Stimulated activated CD8-positive, alpha-beta memory T cell treated with anti-CD3 and anti-CD28 coated beads, Interleukin-15, amount 100 ng/mL, for 4 hours (primary cell): Measurements from ENCODE around the gene ZNF473.

Experiments
- DNase-seq, 2 donors: peaks; one replicate each; pipeline ENCODE4 v3.0.0-alpha.2; 2020; ENCODE audit warnings: low read depth in 2 of 2

Gene ZNF473

DNA sequence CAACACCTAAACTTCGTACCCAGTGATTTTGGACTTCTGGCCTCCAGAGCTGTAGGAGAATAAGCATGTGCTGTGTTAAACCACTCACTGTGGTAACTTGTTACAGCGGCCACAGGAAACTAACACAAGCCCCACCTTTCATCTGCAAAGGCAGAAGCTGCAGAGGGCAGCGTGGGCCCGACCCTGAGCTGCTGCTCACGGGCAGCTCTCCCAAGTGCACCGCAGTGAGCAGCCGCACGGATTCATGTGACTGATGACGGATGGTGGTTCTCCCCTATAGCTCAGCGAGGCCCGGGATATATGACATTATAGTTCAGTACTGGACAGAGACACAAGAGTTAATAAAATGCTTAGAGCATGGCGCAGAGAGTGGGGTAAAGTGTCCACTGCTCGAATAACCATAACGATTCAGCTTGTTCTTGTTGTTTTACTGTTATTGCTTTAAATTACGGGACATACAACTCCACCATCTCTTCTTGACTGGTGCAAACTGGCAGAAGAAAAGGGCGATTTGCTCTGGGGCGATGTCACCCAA lies 22.5 kb upstream of the ZNF473 start:
- DNase-seq, result no peak

DNA sequence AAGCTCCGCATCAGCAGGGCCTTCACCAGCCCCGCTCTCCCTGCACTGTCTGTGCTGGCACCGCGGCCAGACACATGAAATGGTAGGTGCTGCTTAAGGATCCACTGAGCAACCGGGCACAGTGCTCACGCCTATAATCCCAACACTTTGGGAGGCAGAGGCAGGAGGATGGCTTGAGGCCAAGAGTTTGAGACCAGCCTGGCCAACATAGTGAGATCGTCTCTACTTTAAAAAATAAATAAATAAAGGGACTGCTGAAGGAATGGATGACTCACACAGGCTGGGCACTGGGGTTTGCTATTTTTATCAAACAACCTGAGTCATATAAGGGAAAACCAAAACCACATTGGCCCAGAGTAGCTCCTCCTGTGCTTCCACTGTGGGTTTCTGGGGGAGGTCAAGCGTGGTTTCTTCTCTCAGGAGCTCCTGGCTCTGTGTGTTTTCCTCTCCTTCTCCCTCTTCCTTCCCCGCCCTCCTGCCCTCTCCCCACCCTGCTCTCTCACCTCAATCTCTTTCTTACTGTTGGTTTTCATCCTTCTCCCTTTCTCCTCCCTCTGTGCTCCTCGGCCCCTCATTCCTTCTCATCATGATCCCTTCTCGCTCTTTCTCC lies 21.9 kb upstream of the ZNF473 start:
- peak; percentile 11 to 19 for DNase-seq

DNA sequence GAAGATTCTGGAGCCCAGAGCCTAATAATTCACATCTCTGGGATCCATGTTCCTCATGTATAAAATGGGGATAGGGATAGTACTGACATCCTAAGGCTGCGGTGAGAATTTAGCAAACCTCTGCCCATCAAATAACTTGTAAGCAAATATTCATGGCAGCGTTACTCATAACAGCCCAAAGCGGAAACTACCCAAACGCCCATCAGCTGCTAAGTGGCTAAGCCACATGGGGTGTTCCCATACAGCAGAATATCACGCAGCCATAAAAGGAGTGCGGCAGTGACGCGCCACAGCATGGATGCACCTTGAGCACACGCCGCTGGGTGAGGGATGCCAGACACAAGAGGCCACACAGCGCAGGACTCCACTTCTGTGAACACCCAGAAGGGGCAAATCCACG lies 20.4 kb upstream of the ZNF473 start:
- DNase-seq, result no peak

DNA sequence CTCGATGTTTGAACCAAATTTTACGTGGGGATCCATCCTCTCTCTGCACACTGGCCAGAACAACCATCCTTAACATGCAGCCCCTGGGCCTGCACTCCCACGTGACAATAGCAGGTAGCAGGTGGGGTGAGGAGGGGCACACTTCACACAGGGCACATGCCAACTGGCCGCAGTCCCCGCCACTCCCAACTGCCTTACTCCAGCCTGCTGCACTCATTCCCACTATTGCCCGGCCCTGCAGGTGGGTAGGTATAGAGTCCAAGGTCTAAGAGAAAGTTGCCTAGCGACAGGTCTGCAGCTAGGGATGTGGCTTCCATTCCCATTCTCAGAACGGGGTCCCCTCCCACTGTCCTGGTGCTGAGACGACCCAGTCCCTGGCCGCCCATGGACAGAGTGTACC lies 18.6 kb upstream of the ZNF473 start:
- no peak for DNase-seq

DNA sequence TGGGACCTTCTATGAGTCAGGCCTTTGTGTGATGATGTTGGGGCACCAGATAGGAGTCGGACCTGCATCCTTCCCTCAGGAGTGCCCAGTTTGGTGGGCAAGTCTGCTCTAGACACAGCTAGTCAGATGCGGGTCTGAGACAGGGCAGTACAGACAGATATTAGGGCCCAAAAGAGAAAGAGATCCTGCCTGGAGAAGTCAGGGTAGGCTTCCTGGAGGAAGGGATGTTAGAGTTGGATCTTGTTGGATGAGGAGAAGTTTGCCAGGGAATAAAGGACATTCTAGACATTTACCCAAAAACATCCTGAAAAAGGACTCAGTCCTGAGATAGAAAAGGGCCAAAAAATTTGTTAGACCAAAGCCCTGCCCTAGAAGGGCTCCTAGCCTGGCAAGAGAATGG lies 17.9 kb upstream of the ZNF473 start:
- DNase-seq, result no peak

DNA sequence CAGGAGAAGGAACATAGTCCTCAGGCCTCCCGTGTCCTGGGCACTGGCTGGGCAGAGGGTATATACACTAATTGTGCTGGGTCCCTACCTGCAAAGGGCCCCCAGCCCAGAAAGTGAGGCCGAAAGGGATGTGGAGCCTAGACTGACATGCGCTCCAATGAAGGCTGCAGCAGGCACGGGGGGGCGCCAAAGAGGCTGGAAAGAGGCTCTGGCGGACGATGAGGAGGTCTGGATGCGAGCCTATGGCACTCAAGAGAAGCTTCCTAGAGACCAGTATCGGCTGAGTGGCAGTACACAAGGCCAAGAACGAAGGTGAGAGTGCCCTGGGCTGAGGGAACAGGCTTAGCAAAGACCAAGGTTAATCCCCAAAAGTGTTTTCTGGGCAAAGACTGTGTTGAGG lies 17.3 kb upstream of the ZNF473 start:
- no peak for DNase-seq

DNA sequence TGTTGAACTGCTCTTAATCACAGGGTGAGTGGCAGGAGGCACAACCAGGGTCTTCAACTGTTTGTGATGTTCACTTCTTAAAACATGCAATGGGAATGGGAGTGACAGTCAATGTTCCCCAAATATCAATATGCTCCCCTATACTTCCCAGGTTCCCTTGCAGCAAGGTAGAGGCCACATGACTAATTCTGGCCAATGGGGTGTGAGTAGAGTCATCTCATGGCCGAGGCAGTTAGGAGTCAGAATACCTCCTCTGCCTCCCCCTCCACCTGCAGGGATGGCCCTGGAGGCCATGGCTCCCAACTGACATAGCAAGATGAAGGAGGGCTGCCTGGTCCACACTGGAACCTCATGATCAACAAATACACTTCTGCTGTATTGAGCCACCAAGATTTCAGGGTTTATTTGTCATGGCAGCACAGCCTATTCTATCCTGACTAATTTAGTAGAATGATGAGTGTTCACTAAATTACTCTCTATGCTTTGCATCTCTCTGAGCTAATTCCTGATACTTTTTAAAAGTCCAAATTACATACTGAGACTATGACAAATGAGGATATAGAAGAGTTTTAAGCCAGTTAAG lies 9.5 kb upstream of the ZNF473 start:
- DNase-seq, result no peak

DNA sequence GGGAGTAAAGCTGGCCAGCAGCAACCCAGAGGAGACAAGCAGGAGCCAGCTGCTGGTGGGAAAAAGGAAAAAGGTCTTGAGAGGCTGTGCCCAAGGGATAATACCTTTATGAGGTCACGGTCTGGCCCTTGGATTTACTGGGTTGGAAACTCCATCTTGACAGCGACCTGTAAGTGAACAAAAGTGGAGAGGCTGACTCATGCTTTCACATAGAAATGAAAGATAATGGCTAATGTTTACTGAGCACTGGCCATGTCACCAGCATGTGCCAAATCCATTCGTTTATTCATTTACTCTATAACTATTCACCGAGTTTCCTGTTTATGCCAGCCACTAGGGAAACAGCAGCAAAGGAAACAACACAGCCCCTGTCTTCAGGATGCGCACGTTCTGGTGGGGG lies 5.3 kb upstream of the ZNF473 start:
- DNase-seq, result no peak

DNA sequence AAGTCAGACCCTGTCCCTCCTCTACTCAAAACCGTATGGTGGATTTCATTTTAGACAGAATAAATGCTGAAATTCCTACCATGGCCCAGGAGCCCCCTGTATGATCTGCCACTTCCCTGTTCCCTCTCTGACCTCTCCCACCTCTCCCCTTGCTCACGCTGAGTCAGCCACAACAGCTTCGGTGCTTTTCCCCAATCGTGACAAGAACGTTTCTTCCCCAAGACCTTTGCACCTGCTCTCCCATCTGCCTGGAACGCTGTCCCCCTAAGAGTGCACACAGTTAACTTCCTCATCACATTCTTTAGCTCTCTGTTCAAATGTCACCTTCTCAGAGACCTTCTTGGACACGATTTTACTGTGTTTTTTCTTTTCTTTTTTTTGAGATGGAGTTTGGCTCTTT lies 3.0 kb upstream of the ZNF473 start:
- no peak for DNase-seq

DNA sequence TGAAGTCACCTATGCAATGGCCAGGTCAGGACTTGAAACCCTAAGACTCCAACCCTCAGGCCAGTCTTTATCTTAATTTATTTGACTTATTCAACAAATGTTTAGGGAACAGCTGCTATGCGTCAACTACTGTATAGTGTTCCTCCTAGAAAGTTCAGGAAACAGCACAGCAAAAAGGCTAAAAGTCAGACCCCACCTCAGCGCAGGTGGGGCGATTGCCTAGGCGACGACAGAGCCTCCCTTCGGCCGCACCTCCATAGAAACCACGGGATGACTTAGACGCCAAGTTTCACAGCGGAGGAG lies 1.1 kb upstream of the ZNF473 start:
- DNase-seq, result no peak

DNA sequence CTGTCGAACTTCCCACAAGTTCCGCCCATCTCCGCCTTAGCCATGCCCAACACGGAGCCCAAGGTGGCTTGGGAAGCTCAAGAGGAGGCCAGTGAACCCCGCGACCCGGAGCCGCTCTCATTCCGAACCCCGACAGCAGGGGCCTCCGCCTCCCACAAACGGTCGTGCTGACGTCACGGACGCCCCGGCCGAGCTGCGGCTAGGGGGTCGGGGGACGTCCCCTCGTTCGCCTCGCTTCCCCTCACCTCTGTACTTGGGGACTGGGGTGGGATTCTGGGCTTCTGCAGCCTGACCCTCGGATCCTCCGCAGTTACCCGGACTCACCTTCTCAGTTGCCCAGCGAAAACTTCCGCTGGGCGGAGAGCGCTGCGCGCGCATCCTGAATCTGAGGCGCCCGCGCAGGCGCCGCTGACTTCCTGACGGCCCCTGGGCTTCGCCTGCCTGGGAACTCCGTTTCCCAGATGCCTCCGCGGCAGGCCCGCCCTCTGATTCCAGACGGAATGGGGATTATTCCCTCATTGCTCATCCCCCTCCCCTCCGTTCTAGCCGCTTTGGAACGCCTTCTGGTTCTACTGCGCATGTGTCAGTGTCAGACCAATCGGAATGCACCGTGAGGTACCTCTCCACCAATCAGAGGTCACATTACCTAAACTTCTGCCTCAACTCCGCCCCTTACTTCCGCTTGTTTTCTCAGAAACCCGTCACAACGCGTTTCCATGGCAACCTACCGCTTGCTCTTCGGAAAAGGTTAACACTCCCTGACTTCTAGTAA lies 597 bp upstream of the ZNF473 start, which contains the start of gene VRK3:
Gene VRK3 (minus strand): TSS at position 351 of the 772 bp plus-strand sequence. CDS start 9,210 bp downstream, outside the sequence.
- DNase-seq, result peak; percentile 96 to 99

DNA sequence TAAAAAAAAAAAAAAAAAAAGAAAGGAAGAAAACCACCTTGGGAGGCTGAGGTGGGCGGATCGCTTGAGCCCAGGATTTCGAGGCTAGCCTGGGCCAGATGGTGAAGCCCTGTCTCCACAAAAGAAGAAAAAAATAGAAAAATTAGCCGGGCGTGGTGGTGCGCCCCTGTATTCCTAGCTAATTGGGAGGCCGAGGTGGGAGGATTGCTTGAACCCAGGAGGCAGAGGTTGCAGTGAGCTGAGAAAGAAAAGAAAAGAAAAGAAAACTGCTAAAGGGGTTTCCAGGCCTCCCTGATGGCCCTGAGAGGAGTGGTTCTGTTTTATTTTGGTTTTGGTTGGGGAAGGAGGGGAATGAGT lies 723 bp downstream of the ZNF473 start:
- DNase-seq, result no peak

DNA sequence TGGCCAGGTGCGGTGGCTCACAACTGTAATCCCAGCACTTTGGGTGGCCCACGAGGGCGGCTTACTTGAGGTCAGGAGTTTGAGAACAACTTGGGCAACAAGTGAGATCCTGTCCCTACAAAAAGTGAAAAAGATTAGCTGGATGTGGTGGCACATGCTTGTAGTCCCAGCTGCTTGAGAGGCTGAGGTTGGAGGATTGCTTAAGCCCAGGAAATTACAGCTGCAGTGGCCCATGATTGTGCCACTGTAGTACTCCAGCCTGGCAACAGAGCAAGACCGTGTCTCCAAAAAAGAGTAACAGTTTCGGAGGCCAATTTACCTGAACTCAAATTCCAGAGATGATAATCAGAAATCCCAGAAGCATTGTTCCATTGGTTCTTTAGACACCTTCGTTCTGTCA lies 4.4 kb downstream of the ZNF473 start:
- no peak for DNase-seq

DNA sequence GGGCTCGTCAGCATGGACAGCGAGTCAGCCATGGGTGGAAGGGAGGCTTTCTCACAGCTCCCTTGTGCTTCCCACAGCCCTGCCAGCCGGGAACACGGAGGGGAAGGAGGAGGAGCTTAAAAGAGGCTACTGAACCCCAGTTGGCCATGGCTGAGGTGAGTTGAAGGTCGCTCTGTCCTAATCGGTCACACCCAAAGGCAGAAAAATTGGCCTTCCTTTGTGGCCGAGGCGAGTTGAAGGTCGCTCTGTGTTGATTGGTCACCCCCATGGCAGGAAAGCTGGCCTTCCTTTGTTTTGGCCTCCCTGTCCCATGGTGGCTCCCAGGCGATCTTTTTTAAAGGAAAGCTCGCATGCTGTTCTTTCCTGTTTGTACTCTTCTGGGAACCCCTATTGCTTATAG lies 5.1 kb downstream of the ZNF473 start:
- DNase-seq, result no peak

DNA sequence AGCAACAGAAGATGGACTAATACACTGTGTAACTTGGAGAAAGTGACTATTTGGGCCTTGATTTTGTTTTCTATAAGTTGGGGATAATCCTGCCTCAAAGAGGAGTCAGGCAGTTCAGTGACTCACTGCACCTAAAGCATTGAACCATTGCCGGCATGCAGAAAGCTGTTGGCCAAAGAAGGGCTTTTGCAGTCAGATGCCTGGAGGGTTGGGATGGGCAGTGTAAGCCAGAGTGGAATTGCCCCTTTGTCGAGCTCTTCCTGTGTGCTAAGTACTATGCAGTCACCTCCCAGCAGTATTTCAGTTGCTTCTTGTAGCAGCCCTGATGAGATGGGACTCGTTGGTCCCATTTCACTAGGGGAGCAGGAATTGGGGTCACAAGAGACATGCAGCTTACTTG lies 11.1 kb downstream of the ZNF473 start:
- no peak for DNase-seq

DNA sequence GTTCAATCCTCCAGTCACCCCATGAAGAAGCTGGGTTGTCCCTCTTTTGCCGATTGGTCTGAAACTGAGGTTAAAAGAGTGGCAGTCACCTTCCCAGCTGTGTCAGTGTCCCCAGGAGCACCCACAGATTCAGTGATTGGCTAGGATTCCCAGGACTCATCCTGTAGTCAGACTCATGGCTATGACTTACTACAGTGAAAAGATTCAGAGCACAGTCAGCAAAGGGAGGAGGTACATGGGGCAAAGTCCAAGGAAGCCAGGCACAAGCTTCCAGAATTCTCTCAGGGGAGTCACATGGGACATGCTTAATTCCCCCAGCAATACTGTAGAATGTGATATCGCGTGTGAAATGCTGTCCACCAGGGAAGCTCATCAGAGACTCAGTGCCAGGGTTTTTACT lies 14.2 kb downstream of the ZNF473 start:
- no peak for DNase-seq

DNA sequence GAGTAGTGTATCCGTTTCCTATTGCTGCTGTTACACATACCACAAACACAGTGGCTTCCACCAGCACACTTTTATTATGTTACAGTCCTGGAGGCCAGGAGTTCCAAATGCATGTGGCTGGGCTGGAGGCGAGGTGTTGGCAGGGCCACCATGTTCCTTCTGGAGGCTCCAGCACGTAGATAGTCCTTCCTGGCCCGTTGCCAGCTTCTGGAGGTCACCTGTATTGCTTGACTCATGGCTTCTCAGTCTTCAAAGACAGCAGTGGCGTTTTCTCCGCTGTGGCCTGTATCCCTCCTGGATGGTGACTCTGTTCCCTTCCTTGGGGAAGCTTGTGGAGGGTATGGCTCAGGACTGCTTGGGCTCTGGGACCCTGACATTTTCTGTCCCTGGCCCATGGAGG lies 15.2 kb downstream of the ZNF473 start:
- no peak for DNase-seq

DNA sequence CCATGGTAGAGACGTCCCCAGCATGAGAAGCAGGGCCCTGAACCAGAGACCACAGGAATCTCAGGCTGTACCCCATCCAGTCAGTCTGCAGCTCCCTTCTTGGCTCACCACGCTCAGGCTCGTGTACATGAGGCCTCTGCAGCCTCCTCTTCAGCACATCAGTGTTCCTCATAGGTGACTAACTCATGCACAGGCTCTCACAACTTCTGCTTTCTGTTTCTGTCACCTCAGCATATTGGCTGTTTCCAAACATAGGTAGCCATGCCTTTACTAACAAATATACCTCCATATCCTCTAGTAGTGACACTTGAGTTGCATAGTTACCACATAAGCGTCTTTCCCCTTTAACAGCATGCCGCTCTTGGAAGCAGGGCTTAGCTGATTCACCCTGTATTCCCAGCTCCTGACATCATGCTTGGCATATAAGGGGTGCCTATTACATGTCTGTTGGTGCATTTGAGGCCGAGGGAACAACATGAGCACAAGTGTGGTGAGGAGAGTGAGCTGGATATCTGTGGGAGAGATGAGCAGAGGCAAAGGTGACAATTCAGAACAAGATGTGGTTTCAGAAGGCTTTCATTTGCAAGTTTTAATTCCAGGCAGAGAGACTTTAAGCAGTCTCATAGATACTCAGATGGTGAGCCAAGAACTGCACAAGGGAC lies 16.7 kb downstream of the ZNF473 start:
- DNase-seq, result no peak

DNA sequence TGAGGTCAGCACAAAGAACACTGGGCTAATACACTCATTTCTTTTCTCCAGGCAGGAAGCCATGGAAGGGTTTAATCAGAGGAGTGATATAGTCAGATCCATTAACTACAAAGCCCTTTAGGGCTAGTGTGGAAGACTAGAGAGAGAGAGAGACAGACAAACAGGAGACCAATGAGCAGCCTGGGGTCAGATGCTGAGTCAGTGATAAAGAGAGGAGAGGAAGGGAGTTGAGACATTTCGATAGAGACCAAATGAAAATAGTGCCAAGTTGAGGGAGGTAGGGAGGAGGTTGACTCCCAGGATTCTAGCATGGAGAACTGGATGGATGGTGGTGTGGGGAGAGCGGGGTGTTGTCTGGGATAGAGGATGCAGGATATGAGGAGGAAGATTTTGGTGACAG lies 18.2 kb downstream of the ZNF473 start:
- no peak for DNase-seq

DNA sequence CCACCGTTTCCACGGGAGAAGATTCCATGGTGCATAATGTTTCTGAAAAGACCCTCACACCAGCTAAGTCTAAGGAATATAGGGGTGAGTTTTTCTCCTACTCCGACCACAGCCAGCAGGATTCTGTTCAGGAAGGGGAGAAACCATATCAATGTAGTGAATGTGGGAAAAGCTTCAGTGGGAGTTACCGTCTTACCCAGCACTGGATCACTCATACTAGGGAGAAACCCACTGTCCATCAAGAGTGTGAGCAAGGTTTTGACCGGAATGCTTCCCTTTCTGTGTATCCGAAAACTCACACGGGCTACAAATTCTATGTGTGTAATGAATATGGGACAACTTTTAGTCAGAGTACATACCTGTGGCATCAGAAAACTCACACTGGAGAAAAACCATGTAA lies 19.1 kb downstream of the ZNF473 start:
- no peak for DNase-seq

DNA sequence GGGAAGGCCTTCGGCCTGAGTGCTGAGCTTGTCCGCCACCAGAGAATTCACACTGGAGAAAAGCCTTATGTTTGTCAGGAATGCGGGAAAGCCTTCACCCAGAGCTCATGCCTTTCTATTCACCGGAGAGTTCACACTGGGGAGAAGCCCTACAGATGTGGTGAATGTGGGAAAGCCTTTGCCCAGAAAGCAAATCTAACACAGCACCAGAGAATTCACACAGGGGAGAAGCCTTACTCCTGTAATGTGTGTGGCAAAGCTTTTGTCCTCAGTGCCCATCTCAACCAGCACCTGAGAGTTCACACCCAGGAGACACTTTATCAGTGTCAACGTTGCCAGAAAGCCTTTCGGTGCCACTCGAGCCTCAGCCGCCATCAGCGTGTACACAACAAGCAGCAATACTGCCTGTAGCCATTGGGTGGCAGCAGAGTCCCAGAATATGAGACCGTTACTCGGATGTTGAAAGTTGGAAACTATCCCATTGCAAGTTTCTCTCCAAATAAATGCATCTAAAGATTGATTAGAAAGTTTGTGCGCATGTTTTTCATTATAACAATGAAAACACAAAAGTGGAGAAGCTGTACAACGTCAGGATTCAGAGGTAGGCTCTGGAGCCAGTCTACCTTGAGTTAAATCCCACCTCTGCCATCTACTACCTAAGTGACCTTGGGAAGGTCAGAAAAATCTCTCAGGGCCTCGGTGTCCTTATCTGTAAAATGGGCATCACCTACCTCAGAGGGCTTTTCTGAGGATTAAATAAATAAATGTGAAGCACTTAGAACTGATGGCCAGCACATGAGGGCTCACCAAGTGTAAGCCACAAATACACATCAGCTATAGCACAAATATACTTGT lies 21.1 kb downstream of the ZNF473 start:
- DNase-seq, result peak; percentile 8 to 12

DNA sequence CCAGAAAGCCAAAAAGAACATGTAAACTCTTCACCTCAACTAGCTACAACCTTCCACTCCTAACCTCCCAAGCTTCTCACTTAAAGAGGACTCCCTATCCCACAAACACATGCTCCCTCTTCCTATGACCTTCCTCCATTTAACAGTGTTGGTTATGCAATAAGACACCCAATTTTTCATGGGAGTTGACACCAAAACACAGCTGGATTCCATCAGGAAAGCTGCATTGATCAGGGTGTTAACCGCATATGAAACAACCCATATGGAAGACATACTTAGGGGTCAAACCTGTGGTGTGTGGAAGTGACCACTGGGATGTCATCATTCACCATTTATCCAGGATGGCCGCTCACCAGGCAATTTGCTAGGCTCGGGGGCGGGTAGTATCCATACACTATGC lies 21.9 kb downstream of the ZNF473 start:
- no peak for DNase-seq
